ENCODE results near the gene TMC4. TPM values are rescaled to one million over a fixed set of nuclear protein-coding genes. Genes with fewer than 3 reads are reported as not detected.

TMC4 gene
- polyA plus RNA-seq, 4 donors: 40.6 to 174 (median 129) TPM

DNA sequence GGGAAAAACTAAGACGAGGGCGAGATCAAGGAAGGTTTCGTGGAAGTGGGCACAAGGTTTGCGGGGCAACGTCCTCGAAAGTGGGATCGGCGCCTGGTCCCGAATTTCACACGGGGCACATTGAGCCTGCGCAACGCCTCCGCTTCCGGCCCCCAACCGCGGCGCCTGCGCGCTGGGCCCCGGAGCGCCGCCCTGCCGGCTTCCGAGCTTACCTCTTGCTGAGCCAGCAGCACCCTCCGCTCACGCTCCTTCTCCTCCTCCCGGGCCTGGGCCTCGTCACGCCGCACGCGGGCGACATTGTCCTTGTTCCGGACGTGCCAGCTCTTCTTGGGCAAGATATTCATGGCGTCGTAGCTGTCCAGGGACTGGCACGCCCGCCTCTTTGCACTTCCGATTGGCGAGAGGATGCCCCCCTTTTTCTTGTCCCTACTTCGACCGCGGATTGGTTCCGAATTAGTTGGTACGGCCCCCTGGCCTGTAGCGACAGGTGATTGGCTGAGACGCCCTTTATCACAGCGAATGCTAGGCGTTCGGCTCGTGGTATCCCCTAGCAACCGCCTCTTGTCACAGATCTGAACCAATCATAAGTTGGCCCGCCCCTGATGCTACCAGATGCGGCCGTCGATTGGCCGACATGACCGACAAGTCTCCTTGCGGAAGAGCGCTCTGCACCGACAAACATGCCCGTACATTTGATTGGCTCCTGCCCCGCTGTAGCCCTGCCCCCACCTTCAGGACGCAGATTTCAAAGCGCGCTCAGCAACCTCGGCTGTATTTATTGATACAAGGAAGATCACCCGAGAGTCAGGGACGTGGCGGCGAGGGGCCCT lies 13.4 kb downstream of the TMC4 start, which contains the start of gene LENG1:
Gene LENG1, minus strand, starts transcription at position 370 of the 830 bp plus-strand sequence. Its CDS starts 26 bp downstream, at position 344.
- H3K9me3 ChIP-seq (ENCODE audit: control insufficient read depth in 2 of 2, insufficient read depth in 1 of 2, low read depth in 1 of 2, low read length in 1 of 2): no peaks in the 10 kb centered on the region
- H3K4me1 ChIP-seq (ENCODE audit: control insufficient read depth in 3 of 3, insufficient read depth in 2 of 3, low read depth in 1 of 3, low read length in 2 of 3): peaks cover 5 to 45% (median 20%) of the 10 kb centered on the region in 3 donors
- H3K4me3 ChIP-seq (ENCODE audit: low read depth in 1 of 3, low read length in 3 of 3): peak within 1 kb of the TSS; percentile 42 to 85 (median 64)
- H3K27ac ChIP-seq (ENCODE audit: low read depth in 1 of 3, low read length in 2 of 3): peak within 1 kb of the TSS; percentile 87 to 91 (median 90)
- 0% methylated on average over 71 to 72 of the region's 72 CpGs for WGBS, 3 donors
- no peaks in the 10 kb centered on the region for H3K27me3 ChIP-seq (ENCODE audit: control insufficient read depth in 3 of 3, insufficient read depth in 3 of 3, low read length in 3 of 3)
- DNase-seq (peak; percentile 100), FAIRE-seq (peak; percentile 91)
- H3K36me3 ChIP-seq (ENCODE audit: control insufficient read depth in 3 of 3, insufficient read depth in 2 of 3, low read depth in 1 of 3, low read length in 3 of 3): peaks cover 12 to 41% (median 15%) of the 10 kb centered on the region in 3 donors

DNA sequence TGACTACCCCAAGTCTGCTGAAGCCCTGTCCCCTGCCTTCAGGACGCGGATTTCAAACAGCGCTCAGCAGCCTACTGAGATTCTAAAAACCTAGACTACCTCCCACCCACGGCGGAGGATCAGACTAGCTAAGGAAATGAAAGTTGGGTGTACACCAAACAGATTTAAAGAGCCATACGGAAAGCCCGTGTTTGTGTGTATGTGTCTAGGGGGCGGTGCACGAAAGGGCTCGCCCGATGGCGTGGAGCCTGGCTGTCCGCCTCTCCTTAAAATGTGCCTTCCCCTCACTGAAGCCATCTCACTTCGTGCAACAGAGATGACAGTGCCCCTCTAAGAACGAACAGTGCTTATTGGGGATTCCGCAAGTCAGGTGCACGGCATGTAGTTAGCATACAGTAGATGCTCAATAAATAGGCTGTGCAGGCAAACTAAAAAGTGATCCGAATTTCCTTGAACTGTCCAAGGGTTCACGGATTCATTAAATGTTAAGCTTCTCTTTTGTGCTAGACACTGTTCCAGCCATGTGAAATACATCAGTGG lies 14.1 kb downstream of the TMC4 start:
- FAIRE-seq (no peak), DNase-seq (peak; percentile 26 to 39)
- Histone ChIP-seq H3K9me3 (ENCODE audit: control insufficient read depth in 2 of 2, insufficient read depth in 1 of 2, low read depth in 1 of 2, low read length in 1 of 2) (no peaks in the 10 kb centered on the region), H3K4me3 (ENCODE audit: low read depth in 1 of 3, low read length in 3 of 3) (peak overlapping the region in 2 of 3 donors; percentile 64 to 85), H3K36me3 (ENCODE audit: control insufficient read depth in 3 of 3, insufficient read depth in 2 of 3, low read depth in 1 of 3, low read length in 3 of 3) (peaks cover 13 to 45% (median 19%) of the 10 kb centered on the region in 3 donors), H3K4me1 (ENCODE audit: control insufficient read depth in 3 of 3, insufficient read depth in 2 of 3, low read depth in 1 of 3, low read length in 2 of 3) (peaks cover 5 to 40% (median 20%) of the 10 kb centered on the region in 3 donors), H3K27ac (ENCODE audit: low read depth in 1 of 3, low read length in 2 of 3) (peak overlapping the region; percentile 87 to 90 (median 90)), H3K27me3 (ENCODE audit: control insufficient read depth in 3 of 3, insufficient read depth in 3 of 3, low read length in 3 of 3) (no peaks in the 10 kb centered on the region)
- WGBS, 3 donors: 8 to 9% (median 8%) methylated on average over 19 of the region's 19 CpGs

DNA sequence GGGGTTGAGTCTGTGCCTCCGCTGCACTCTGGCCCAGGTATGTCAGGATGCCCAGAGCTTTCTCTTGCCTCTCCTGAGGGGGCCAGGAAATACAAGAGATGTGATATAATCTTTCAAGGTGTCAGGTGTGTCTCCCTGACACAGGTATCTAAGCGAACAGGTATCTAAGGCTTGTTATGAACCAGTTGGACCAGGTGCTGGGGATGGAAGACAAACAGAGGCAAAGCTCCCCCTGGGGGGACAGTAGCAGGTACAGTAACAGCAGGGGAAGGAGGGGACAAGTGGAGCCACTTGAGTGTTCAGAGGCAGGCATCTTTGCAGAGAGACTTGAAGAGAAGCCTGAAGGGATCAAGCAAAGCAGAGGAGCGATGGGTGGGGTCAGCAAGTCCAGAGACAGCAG lies 16.0 kb downstream of the TMC4 start:
- FAIRE-seq (no peak), DNase-seq (no peak)
- Histone ChIP-seq H3K4me1 (ENCODE audit: control insufficient read depth in 3 of 3, insufficient read depth in 2 of 3, low read depth in 1 of 3, low read length in 2 of 3) (peaks cover 5 to 28% (median 13%) of the 10 kb centered on the region in 3 donors), H3K27ac (ENCODE audit: low read depth in 1 of 3, low read length in 2 of 3) (no peak overlapping the region), H3K4me3 (ENCODE audit: low read depth in 1 of 3, low read length in 3 of 3) (no peak overlapping the region), H3K36me3 (ENCODE audit: control insufficient read depth in 3 of 3, insufficient read depth in 2 of 3, low read depth in 1 of 3, low read length in 3 of 3) (peaks cover 23 to 61% (median 29%) of the 10 kb centered on the region in 3 donors), H3K9me3 (ENCODE audit: control insufficient read depth in 2 of 2, insufficient read depth in 1 of 2, low read depth in 1 of 2, low read length in 1 of 2) (no peaks in the 10 kb centered on the region), H3K27me3 (ENCODE audit: control insufficient read depth in 3 of 3, insufficient read depth in 3 of 3, low read length in 3 of 3) (no peaks in the 10 kb centered on the region)
- WGBS, 3 donors: 84 to 95% (median 93%) methylated on average over 3 of the region's 3 CpGs

DNA sequence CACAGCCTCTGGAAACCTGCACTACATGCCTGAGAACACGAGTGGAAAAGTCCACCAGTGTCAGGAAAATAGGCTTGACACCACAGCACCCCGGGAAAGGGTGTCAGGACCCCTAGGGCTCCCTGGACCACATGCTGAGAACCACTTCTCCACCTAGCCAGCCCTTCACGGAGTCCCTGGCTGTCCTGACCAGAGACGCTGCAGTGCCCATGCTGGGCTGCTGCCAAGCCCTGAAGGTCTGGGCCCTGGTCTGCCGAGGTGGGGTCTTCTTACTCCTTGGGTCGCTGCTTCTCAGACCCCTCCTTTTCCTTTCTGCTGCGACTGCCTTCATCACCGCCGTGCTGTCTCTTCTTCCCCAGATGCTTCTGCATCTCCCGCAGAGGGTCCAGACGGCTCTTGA lies 16.5 kb downstream of the TMC4 start:
- H3K9me3 ChIP-seq (ENCODE audit: control insufficient read depth in 2 of 2, insufficient read depth in 1 of 2, low read depth in 1 of 2, low read length in 1 of 2): no peaks in the 10 kb centered on the region
- H3K36me3 ChIP-seq (ENCODE audit: control insufficient read depth in 3 of 3, insufficient read depth in 2 of 3, low read depth in 1 of 3, low read length in 3 of 3): peaks cover 25 to 66% (median 29%) of the 10 kb centered on the region in 3 donors
- H3K4me3 ChIP-seq (ENCODE audit: low read depth in 1 of 3, low read length in 3 of 3): no peak overlapping the region
- H3K27me3 ChIP-seq (ENCODE audit: control insufficient read depth in 3 of 3, insufficient read depth in 3 of 3, low read length in 3 of 3): no peaks in the 10 kb centered on the region
- no peak overlapping the region for H3K27ac ChIP-seq (ENCODE audit: low read depth in 1 of 3, low read length in 2 of 3)
- WGBS, 3 donors: 80 to 88% (median 85%) methylated on average over 11 of the region's 11 CpGs
- DNase-seq (no peak), FAIRE-seq (no peak)
- H3K4me1 ChIP-seq (ENCODE audit: control insufficient read depth in 3 of 3, insufficient read depth in 2 of 3, low read depth in 1 of 3, low read length in 2 of 3): peaks cover 5 to 24% (median 11%) of the 10 kb centered on the region in 3 donors

DNA sequence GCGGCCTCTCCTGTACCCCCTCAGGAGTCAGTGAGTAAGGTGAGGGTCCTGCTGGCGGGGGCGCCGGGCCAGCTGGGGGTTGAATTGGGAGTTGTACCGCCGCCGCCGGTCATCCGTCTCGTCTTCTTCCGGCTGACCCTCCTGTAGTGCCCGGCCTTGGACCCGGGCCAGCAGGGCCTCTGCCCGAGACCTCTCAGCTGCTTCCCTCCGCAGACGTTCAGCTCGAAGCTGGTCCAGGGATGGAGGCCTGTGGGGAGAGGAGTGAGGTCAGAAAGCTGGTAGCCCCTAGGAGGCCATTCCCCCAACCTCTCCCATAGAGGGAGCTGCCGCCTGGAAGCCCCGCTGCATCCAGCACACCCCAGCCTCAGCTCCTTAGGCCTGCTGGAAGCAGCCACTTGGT lies 17.3 kb downstream of the TMC4 start:
- H3K36me3 ChIP-seq (ENCODE audit: control insufficient read depth in 3 of 3, insufficient read depth in 2 of 3, low read depth in 1 of 3, low read length in 3 of 3): peaks cover 25 to 74% (median 29%) of the 10 kb centered on the region in 3 donors
- FAIRE-seq: no peak

DNA sequence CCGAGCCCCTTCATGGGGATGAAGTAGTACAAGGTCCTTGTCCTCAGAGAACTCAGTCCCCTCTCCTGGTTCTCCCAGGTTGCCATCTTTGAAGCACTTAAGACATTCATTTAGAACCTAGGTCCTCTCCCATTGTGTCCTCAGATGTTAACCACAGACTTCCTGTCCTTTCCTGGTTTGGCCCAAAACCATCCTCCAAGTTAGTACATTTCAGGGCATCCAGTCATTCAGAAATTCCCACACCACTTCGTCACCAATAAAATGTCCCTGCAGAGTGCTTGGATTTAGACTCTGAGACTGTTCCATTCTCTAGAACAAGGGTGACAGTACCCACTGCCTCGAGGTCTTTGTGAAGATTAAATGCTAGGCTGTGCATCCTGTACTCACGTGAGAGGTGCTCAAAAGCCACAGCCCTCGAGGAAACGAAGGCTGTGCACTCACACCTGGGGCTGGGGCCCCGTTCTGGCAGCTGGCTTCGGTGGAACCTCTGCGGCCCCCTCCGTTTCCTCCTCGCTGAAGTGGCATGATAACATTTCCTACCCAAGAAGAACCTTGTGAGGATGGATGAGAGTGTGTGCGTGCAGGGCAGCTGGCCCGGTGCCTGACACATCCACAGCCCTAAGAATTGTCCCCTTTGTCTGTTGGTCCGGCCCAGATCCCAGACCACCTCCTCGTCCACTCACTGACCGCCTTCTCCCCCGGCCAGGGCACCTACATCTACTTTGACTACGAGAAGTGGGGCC lies 18.2 kb downstream of the TMC4 start:
- Histone ChIP-seq H3K4me3 (ENCODE audit: low read depth in 1 of 3, low read length in 3 of 3) (no peak overlapping the region), H3K36me3 (ENCODE audit: control insufficient read depth in 3 of 3, insufficient read depth in 2 of 3, low read depth in 1 of 3, low read length in 3 of 3) (peaks cover 30 to 83% (median 32%) of the 10 kb centered on the region in 3 donors), H3K27me3 (ENCODE audit: control insufficient read depth in 3 of 3, insufficient read depth in 3 of 3, low read length in 3 of 3) (no peaks in the 10 kb centered on the region), H3K4me1 (ENCODE audit: control insufficient read depth in 3 of 3, insufficient read depth in 2 of 3, low read depth in 1 of 3, low read length in 2 of 3) (peaks cover 5 to 11% (median 6%) of the 10 kb centered on the region in 3 donors), H3K27ac (ENCODE audit: low read depth in 1 of 3, low read length in 2 of 3) (no peak overlapping the region), H3K9me3 (ENCODE audit: control insufficient read depth in 2 of 2, insufficient read depth in 1 of 2, low read depth in 1 of 2, low read length in 1 of 2) (no peaks in the 10 kb centered on the region)
- 60 to 74% (median 64%) methylated on average over 18 of the region's 18 CpGs for WGBS, 3 donors
- FAIRE-seq (no peak), DNase-seq (no peak)

More for the DNA sequence above, 17.3 kb downstream of the TMC4 start:
- Histone ChIP-seq H3K27me3 (ENCODE audit: control insufficient read depth in 3 of 3, insufficient read depth in 3 of 3, low read length in 3 of 3) (no peaks in the 10 kb centered on the region), H3K9me3 (ENCODE audit: control insufficient read depth in 2 of 2, insufficient read depth in 1 of 2, low read depth in 1 of 2, low read length in 1 of 2) (no peaks in the 10 kb centered on the region), H3K4me1 (ENCODE audit: control insufficient read depth in 3 of 3, insufficient read depth in 2 of 3, low read depth in 1 of 3, low read length in 2 of 3) (peaks cover 5 to 18% (median 7%) of the 10 kb centered on the region in 3 donors), H3K27ac (ENCODE audit: low read depth in 1 of 3, low read length in 2 of 3) (no peak overlapping the region), H3K4me3 (ENCODE audit: low read depth in 1 of 3, low read length in 3 of 3) (no peak overlapping the region)
- 78 to 89% (median 82%) methylated on average over 19 of the region's 19 CpGs for WGBS, 3 donors
- no peak for DNase-seq

DNA sequence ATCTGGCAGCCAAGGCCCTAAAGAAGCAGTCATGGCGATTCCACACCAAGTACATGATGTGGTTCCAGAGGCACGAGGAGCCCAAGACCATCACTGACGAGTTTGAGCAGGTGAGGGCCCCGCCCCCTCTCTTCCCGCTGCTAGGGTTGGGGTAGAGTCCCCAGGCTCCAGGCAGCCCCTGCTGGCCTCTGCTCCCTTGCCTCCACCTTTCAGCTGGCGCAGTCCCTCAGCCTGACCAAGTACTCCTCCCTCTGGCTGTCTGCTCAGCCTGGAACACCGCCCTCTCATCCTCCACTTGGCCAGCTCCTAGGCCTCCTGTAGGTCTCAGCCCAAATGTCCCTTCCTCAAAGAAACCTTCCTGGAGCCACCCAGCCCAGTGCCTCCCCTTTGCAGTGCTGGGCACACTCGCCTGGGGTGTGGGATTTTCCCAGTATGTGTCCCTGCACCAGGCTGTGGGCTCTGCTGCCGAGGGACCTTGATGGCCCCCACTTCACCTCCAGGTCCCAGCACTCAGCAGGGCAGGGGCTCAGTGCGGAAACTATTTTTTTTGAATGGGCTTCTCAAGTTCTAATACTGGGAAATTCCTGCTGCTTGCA lies 19.1 kb downstream of the TMC4 start:
- Histone ChIP-seq H3K4me3 (ENCODE audit: low read depth in 1 of 3, low read length in 3 of 3) (no peak overlapping the region), H3K27me3 (ENCODE audit: control insufficient read depth in 3 of 3, insufficient read depth in 3 of 3, low read length in 3 of 3) (no peaks in the 10 kb centered on the region), H3K27ac (ENCODE audit: low read depth in 1 of 3, low read length in 2 of 3) (no peak overlapping the region), H3K4me1 (ENCODE audit: control insufficient read depth in 3 of 3, insufficient read depth in 2 of 3, low read depth in 1 of 3, low read length in 2 of 3) (peaks cover 5 to 7% (median 6%) of the 10 kb centered on the region in 3 donors), H3K9me3 (ENCODE audit: control insufficient read depth in 2 of 2, insufficient read depth in 1 of 2, low read depth in 1 of 2, low read length in 1 of 2) (no peaks in the 10 kb centered on the region), H3K36me3 (ENCODE audit: control insufficient read depth in 3 of 3, insufficient read depth in 2 of 3, low read depth in 1 of 3, low read length in 3 of 3) (peaks cover 31 to 92% (median 37%) of the 10 kb centered on the region in 3 donors)
- no peak for DNase-seq
- FAIRE-seq: no peak
- 86 to 89% (median 88%) methylated on average over 10 of the region's 10 CpGs for WGBS, 3 donors
